CD4-positive, CD25-positive, alpha-beta regulatory T cell (primary cell): ENCODE measurements around the gene TRIM73. TPM values are rescaled to one million over a fixed set of nuclear protein-coding genes. Genes with fewer than 3 reads are reported as not detected.
"Not testable (repeated sequence)": the region's sequence is repeated elsewhere in the genome, so short reads cannot be mapped to it uniquely, and the experiment has no call there.

Experiments used
- ATAC-seq, 2 donors: fragments of 150-1000 bp; cut with Tn5 transposase; one replicate each; pipeline ENCODE4 v1.10.0; 2021; ENCODE audit warnings: low read depth in 2 of 2, moderate number of reproducible peaks in 2 of 2, moderate library complexity in 1 of 2
- DNase-seq, 3 donors: peaks; one replicate each; pipeline versions ENCODE4 v3.0.0 to v3.0.0-alpha.2; 2012 to 2022; ENCODE audit warnings: mixed read lengths in 1 of 3
- H3K27ac ChIP-seq: one replicate; pipeline ENCODE4 v1.7.0; 2013; ENCODE audit warnings: mild to moderate bottlenecking, low read length; ENCODE audit not compliant: insufficient read depth, poor library complexity, severe bottlenecking
- H3K27me3 ChIP-seq: one replicate; pipeline ENCODE4 v1.7.0; 2013; ENCODE audit warnings: low read length; ENCODE audit not compliant: control insufficient read depth, insufficient read depth
- H3K36me3 ChIP-seq: one replicate; pipeline ENCODE4 v1.7.0; 2013; ENCODE audit warnings: mild to moderate bottlenecking, low read length, moderate library complexity; ENCODE audit not compliant: control insufficient read depth, insufficient read depth
- H3K4me1 ChIP-seq: 2 replicates; pipeline ENCODE4 v1.7.0; 2013; ENCODE audit warnings: mild to moderate bottlenecking, low read length; ENCODE audit not compliant: insufficient read depth, control insufficient read depth, poor library complexity, severe bottlenecking
- H3K4me3 ChIP-seq: one replicate; pipeline ENCODE4 v1.7.0; 2013; ENCODE audit warnings: low read depth, mild to moderate bottlenecking, low read length, moderate library complexity
- H3K9me3 ChIP-seq, 2 experiments: 1 replicate in 1 of 2; 2 replicates in 1 of 2; pipeline ENCODE4 v1.7.0; 2013; ENCODE audit warnings: low read length in 2 of 2, mild to moderate bottlenecking in 1 of 2, moderate library complexity in 1 of 2; ENCODE audit not compliant: control insufficient read depth in 2 of 2
- H3K27ac Mint-ChIP-seq, 3 donors: one replicate each; pipeline ENCODE4 v1.8.0; 2020 to 2022; ENCODE audit warnings: mild to moderate bottlenecking in 3 of 3, mixed read lengths in 3 of 3, moderate library complexity in 2 of 3
- H3K27me3 Mint-ChIP-seq: one replicate; pipeline ENCODE4 v1.8.0; 2022; ENCODE audit warnings: mild to moderate bottlenecking, mixed read lengths
- H3K36me3 Mint-ChIP-seq: one replicate; pipeline ENCODE4 v1.8.0; 2020; ENCODE audit warnings: mixed read lengths
- H3K4me1 Mint-ChIP-seq, 4 donors: one replicate each; pipeline ENCODE4 v1.8.0; 2020 to 2022; ENCODE audit warnings: mixed read lengths in 4 of 4, mild to moderate bottlenecking in 1 of 4
- H3K4me3 Mint-ChIP-seq, 4 donors: one replicate each; pipeline ENCODE4 v1.8.0; 2020 to 2022; ENCODE audit warnings: mild to moderate bottlenecking in 4 of 4, mixed read lengths in 4 of 4, moderate library complexity in 3 of 4
- H3K9me3 Mint-ChIP-seq, 7 donors: one replicate each; pipeline ENCODE4 v1.8.0; 2020 to 2022; ENCODE audit warnings: mixed read lengths in 7 of 7, mild to moderate bottlenecking in 3 of 7, moderate library complexity in 2 of 7
- polyA plus RNA-seq, 4 donors: library from polyadenylated mRNA; unstranded; fragments of 300-500 nt; fragmentation: Illumina TruSeq; gene quantifications; one replicate each; pipeline ENCODE4 v1.2.3, GENCODE V29; 2021
- total RNA-seq: library from RNA; stranded (reverse); gene quantifications from one replicate; pipeline ENCODE4 v1.2.3, GENCODE V29; 2022

The TRIM73 gene
- total and polyA plus RNA-seq, 5 donors from 2014 or later, result 0.73 to 28.2 (median 0.81) TPM

GRCh38 chr7:75393194-75393593 is 2.2 kb upstream of the TRIM73 start:
- not testable (repeated sequence) for H3K4me3 Mint-ChIP-seq, H3K27me3 ChIP-seq, ATAC-seq, H3K4me3 ChIP-seq, H3K4me1 Mint-ChIP-seq, H3K27ac ChIP-seq, H3K36me3 ChIP-seq, H3K36me3 Mint-ChIP-seq, H3K27ac Mint-ChIP-seq, H3K9me3 Mint-ChIP-seq, H3K27me3 Mint-ChIP-seq, DNase-seq, H3K9me3 ChIP-seq, H3K4me1 ChIP-seq

GRCh38 chr7:75397865-75398264 is 2.4 kb downstream of the TRIM73 start:
- not testable (repeated sequence) for H3K27ac Mint-ChIP-seq, H3K27ac ChIP-seq, DNase-seq, H3K4me1 ChIP-seq, H3K36me3 ChIP-seq, H3K9me3 Mint-ChIP-seq, H3K4me3 Mint-ChIP-seq, H3K9me3 ChIP-seq, H3K4me3 ChIP-seq, H3K4me1 Mint-ChIP-seq, H3K36me3 Mint-ChIP-seq, H3K27me3 ChIP-seq, H3K27me3 Mint-ChIP-seq, ATAC-seq

GRCh38 chr7:75398771-75399700 is 3.6 kb downstream of the TRIM73 start:
- H3K9me3 ChIP-seq, H3K27ac ChIP-seq, H3K4me3 Mint-ChIP-seq, H3K4me1 Mint-ChIP-seq, H3K27ac Mint-ChIP-seq, H3K36me3 ChIP-seq, DNase-seq, H3K27me3 ChIP-seq, H3K36me3 Mint-ChIP-seq, H3K9me3 Mint-ChIP-seq, H3K4me1 ChIP-seq, H3K4me3 ChIP-seq, H3K27me3 Mint-ChIP-seq: not testable (repeated sequence)
- peak; percentile 80 to 85 for ATAC-seq

DNA sequence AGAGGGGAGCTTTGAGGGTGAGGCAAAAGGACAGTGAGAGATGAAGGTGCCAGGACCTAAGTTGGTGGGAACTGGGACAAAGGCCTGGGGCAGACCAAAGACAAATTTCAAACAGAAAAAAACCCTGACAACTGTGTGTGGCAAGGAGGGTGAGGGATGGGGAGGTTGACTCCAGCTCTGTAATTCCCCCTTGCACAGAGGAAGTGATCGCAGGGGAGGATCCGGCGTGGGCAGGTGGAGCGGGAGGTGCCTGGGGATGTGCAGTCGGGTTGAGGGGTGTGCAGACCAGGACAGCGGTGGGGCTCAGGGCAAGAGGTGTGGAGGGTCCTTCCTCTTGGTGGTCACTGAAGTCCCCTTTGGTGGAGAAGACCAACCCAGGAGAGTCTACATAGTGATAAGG is 5.1 kb downstream of the TRIM73 start:
- H3K27ac Mint-ChIP-seq, H3K4me1 Mint-ChIP-seq, H3K4me3 ChIP-seq, H3K36me3 ChIP-seq, ATAC-seq, H3K9me3 Mint-ChIP-seq, DNase-seq, H3K27me3 ChIP-seq, H3K27me3 Mint-ChIP-seq, H3K4me1 ChIP-seq, H3K36me3 Mint-ChIP-seq, H3K4me3 Mint-ChIP-seq, H3K9me3 ChIP-seq, H3K27ac ChIP-seq: not testable (repeated sequence)

- H3K36me3 ChIP-seq, ATAC-seq: not testable (repeated sequence)
Observed at GRCh38 chr7:75403455-75404443, 8.3 kb downstream of the TRIM73 start.

GRCh38 chr7:75404663-75405062 is 9.2 kb downstream of the TRIM73 start:
- not testable (repeated sequence) for H3K9me3 ChIP-seq, ATAC-seq, H3K4me3 ChIP-seq, H3K27me3 Mint-ChIP-seq, H3K9me3 Mint-ChIP-seq, H3K4me1 ChIP-seq, H3K4me1 Mint-ChIP-seq, H3K27ac ChIP-seq, H3K36me3 Mint-ChIP-seq, H3K36me3 ChIP-seq, DNase-seq, H3K27me3 ChIP-seq, H3K27ac Mint-ChIP-seq, H3K4me3 Mint-ChIP-seq

More at GRCh38 chr7:75403455-75404443, 8.3 kb downstream of the TRIM73 start:
- H3K9me3 ChIP-seq, H3K27ac Mint-ChIP-seq, H3K27me3 ChIP-seq, H3K27me3 Mint-ChIP-seq, DNase-seq, H3K4me1 ChIP-seq, H3K27ac ChIP-seq, H3K4me1 Mint-ChIP-seq, H3K4me3 Mint-ChIP-seq, H3K36me3 Mint-ChIP-seq, H3K4me3 ChIP-seq, H3K9me3 Mint-ChIP-seq: not testable (repeated sequence)

DNA sequence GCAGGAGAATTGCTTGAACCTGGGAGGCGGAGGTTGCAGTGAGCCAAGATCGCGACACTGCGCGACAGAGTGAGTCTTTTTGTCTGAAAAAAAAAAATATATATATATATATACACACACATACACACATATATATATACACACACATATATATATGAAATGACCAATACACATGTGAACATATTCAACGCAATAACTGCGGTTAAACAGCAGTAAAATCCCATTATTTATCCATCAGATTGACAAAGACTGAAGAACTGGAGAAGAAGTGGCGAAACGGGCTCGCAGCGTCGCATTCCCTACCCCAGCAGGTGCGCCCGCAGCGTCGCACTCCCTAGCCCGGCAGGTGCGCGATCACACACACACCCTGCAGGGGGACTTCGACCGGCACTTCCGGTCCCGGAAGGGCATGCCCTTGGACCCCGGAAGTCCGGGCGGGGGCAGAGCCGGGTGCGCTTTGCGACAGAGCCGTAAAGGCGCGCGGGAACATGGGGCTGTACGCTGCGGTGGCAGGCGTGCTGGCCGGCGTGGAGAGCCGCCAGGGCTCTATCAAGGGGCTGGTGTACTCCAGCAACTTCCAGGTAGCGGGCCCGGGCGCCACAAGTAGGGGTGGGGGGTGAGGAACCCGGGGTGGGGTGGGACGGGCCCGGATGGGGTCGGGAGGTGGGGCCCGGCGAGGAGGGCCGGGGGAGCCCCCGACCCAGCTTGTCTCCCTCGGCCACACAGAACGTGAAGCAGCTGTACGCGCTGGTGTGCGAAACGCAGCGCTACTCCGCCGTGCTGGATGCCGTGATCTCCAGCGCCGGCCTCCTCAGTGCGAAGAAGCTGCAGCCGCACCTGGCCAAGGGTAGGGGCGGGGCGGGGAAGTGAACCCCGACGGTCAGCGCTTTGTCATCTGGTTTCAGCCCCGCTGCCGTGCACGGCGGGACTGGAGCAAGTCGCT is 14.7 kb downstream of the TRIM73 start:
- peak overlapping the region; percentile 74 to 90 (median 81) for H3K4me3 Mint-ChIP-seq
- H3K4me1 ChIP-seq, H3K27ac Mint-ChIP-seq, H3K27ac ChIP-seq, H3K36me3 ChIP-seq, H3K4me3 ChIP-seq, H3K9me3 Mint-ChIP-seq, H3K9me3 ChIP-seq, H3K36me3 Mint-ChIP-seq, H3K27me3 Mint-ChIP-seq, H3K27me3 ChIP-seq, H3K4me1 Mint-ChIP-seq: not testable (repeated sequence)
- peak in 2 of 3 donors; percentile 11 to 26 for DNase-seq
- peak; percentile 94 to 95 for ATAC-seq
